GM12878 (cell line): ENCODE data around the gene CCDC12. TPM values are rescaled to one million over a fixed set of nuclear protein-coding genes. Genes with fewer than 3 reads are reported as not detected.
A peak's percentile ranks its signal among the peaks of the same experiment; 100 is the strongest.

Experiments
- ATAC-seq: fragments of 200-7000 bp; cut with Tn5 transposase; 3 replicates; pipeline ENCODE4 v1.9.1; 2020; ENCODE audit warnings: mild to moderate bottlenecking, moderate library complexity
- BruUV-seq: library from RNA; stranded (reverse); fragments of 400-500 nt; replicated peaks from 2 replicates; lab custom pipeline; 2021; lab: Mats Ljungman, UMichigan
- CTCF ChIA-PET: fragments of 300-600 bp; sonication (Branson Sonifier 250); formaldehyde crosslinking; extraction: SDS; loops from one replicate; lab custom pipeline; 2021; ENCODE audit warnings: inconsistent platforms; lab: Yijun Ruan, JAX
- POLR2A ChIA-PET: fragments of 350-600 bp; formaldehyde crosslinking; extraction: SDS; loops from one replicate; lab custom pipeline; 2021; ENCODE audit warnings: inconsistent platforms; lab: Charles Lee
- RAD21 ChIA-PET: fragments of 300-600 bp; sonication (Branson Sonifier 250); formaldehyde crosslinking; loops from one replicate; lab custom pipeline; 2023; ENCODE audit warnings: antibody characterized with exemption; ENCODE audit not compliant: unreplicated experiment; lab: Charles Lee
- SMC1A ChIA-PET: fragments of 300-600 bp; sonication (Branson Sonifier 250); formaldehyde crosslinking; loops from one replicate; lab custom pipeline; 2023; ENCODE audit not compliant: unreplicated experiment, uncharacterized antibody; lab: Charles Lee
- DNase-seq: peaks from one replicate; pipeline ENCODE4 v3.0.0-alpha.2; 2011; ENCODE audit warnings: low read depth, low spot score
- FAIRE-seq: peaks from 3 replicates; lab custom pipeline; 2011; peaks lifted over from hg19 to GRCh38; lab: Jason Lieb, UNC
- H2AFZ ChIP-seq: 2 replicates; pipeline ENCODE4 v1.6.0; 2011; ENCODE audit warnings: low read depth, low read length, control low read depth; ENCODE audit not compliant: control insufficient read depth
- H3K27ac ChIP-seq: 2 replicates; pipeline ENCODE4 v1.5.1; 2011; ENCODE audit warnings: control low read depth; ENCODE audit not compliant: control insufficient read depth, insufficient read depth
- H3K27me3 ChIP-seq, 2 experiments: replicated peaks in 1 of 2; 2 replicates each; pipeline versions ENCODE4 v1.6.0 to v1.6.1; 2011; ENCODE audit warnings: low read length in 1 of 2; ENCODE audit not compliant: control insufficient read depth in 2 of 2, insufficient read depth in 2 of 2
- H3K36me3 ChIP-seq, 2 experiments: 2 replicates each; pipeline ENCODE4 v1.5.1; 2011; ENCODE audit warnings: low read length in 1 of 2; ENCODE audit not compliant: control insufficient read depth in 2 of 2, insufficient read depth in 2 of 2
- H3K4me1 ChIP-seq: 2 replicates; pipeline ENCODE4 v1.6.1; 2011; ENCODE audit warnings: mild to moderate bottlenecking, low read length, moderate library complexity, mixed read lengths; ENCODE audit not compliant: control insufficient read depth, insufficient read depth
- H3K4me2 ChIP-seq: 2 replicates; pipeline ENCODE4 v1.6.0; 2011; ENCODE audit warnings: control low read depth; ENCODE audit not compliant: control insufficient read depth, insufficient read depth
- H3K4me3 ChIP-seq: fragments of 200-600 bp; sonication (generic); 2 replicates; pipeline ENCODE4 v1.5.1; 2016
- H3K79me2 ChIP-seq: 2 replicates; pipeline ENCODE4 v1.6.0; 2011; ENCODE audit warnings: low read length; ENCODE audit not compliant: control insufficient read depth, insufficient read depth
- H3K9ac ChIP-seq: 2 replicates; pipeline ENCODE4 v1.8.0; 2011; ENCODE audit warnings: low read length, control low read depth, mixed read lengths; ENCODE audit not compliant: control insufficient read depth, insufficient read depth
- H3K9me3 ChIP-seq: replicated peaks from 3 replicates; pipeline ENCODE4 v1.5.1; 2011; ENCODE audit warnings: mild to moderate bottlenecking, low read length; ENCODE audit not compliant: control insufficient read depth, insufficient read depth
- H4K20me1 ChIP-seq: 2 replicates; pipeline ENCODE4 v1.6.0; 2011; ENCODE audit not compliant: control insufficient read depth, insufficient read depth
- ATF2 ChIP-seq: IDR thresholded peaks from 2 replicates; pipeline ENCODE4 v1.6.1; 2012; ENCODE audit warnings: low read length, inconsistent platforms
- LARP7 ChIP-seq: fragments of 450-650 bp; IDR thresholded peaks from 2 replicates; pipeline ENCODE4 v1.6.1; 2017; ENCODE audit warnings: mild to moderate bottlenecking
- NR2C2 ChIP-seq: IDR thresholded peaks from 2 replicates; pipeline ENCODE4 v1.6.1; 2011; ENCODE audit warnings: borderline replicate concordance, low read depth; ENCODE audit not compliant: control insufficient read depth, insufficient read length
- PBX3 ChIP-seq: IDR thresholded peaks from 2 replicates; pipeline ENCODE4 v1.6.1; 2011; ENCODE audit warnings: mild to moderate bottlenecking, low read depth, low read length, moderate library complexity; ENCODE audit not compliant: insufficient replicate concordance
- POLR2A ChIP-seq: IDR thresholded peaks from 2 replicates; pipeline ENCODE4 v1.6.1; 2011; ENCODE audit warnings: low read depth, mild to moderate bottlenecking, low read length
- WGBS: methylation state at CpG from one replicate; pipeline ENCODE4 v1.1.6; 2016; ENCODE audit warnings: low lambda C conversion rate; ENCODE audit not compliant: insufficient replicate concordance, insufficient coverage; ENCODE audit errors: missing lambda C conversion rate; 5-methylcytosine and 5-hydroxymethylcytosine counted together
- in situ Hi-C: fragments of 300-500 bp; cut with MboI; formaldehyde crosslinking; loops from 9 replicates; pipeline ENCODE4 v1.14.3; 2018; ENCODE audit warnings: mixed read lengths
- intact Hi-C: fragments of 100-400 bp; cut with micrococcal nuclease; formaldehyde crosslinking; loops from one replicate; pipeline ENCODE4 v1.14.2; 2022; ENCODE audit not compliant: unreplicated experiment
- polyA plus RNA-seq, 11 experiments: library from polyadenylated mRNA; depleted of rRNA in 4 of 11; unstranded in 6 of 11; stranded (reverse) in 5 of 11; fragments of >200 nt; fragmentation: Nextera tagmentation in 4 of 11; fragmentation: Illumina TruSeq in 1 of 11; extraction: Ambion mirVana in 4 of 11; extraction: Trizol in 1 of 11; gene quantifications; 1 replicate in 1 of 11; 2 replicates in 10 of 11; pipeline versions ENCODE4 v1.2.1 to v1.2.3, GENCODE V29; 2011 to 2016; ENCODE audit warnings: inconsistent platforms in 2 of 11, missing spikeins in 2 of 11, low read depth in 1 of 11
- total RNA-seq, 4 experiments: library from RNA; depleted of rRNA in 3 of 4; stranded (reverse); fragments of >200 nt in 3 of 4; fragmentation: Illumina TruSeq in 1 of 4; extraction: Trizol in 1 of 4; gene quantifications; 2 replicates each; pipeline versions ENCODE4 v1.2.1 to v1.2.3, GENCODE V29; 2013 to 2021

The CCDC12 gene
- total and polyA plus RNA-seq, 10 of the 15 experiments (the other 5 are each of a cell fraction or from before 2014, with no cell fraction given), result 9.2 to 91.4 (median 61.3) TPM

- FAIRE-seq (no peak), DNase-seq (no peak), ATAC-seq (peak; percentile 15)
- no peaks in the 10 kb centered on the region for H3K27me3 ChIP-seq
- H2AFZ ChIP-seq, result no peak overlapping the region
- H3K36me3 ChIP-seq, result peaks cover 21 to 34% of the 10 kb centered on the region in 2 experiments
- TF ChIP-seq NR2C2 (no peak), LARP7 (0 out of 2 replicates have a peak, but pooled peaks have one; percentile 36)
- WGBS, result 33% methylated on average over 7 of the region's 7 CpGs
- in situ Hi-C loops (no loop called here), intact Hi-C loops (no loop called here)
- H4K20me1 ChIP-seq, result peaks cover 6% of the 10 kb centered on the region; the same call in 1 of the 2 replicates
- CTCF ChIA-PET, result interaction anchor here (0.5 to 4.5 kb wide), 7 partner anchors 9 to 51 kb away, joined by 3 to 27 read pairs (median 3); no protein-coding TSS in a partner anchor
- no peak overlapping the region for H3K9ac ChIP-seq
- BruUV-seq, result no TSS peak
- H3K9me3 ChIP-seq, result no peaks in the 10 kb centered on the region; the same call in 2 of the 3 replicates
- SMC1A ChIA-PET, result interaction anchor here (0.6 to 17.2 kb wide), 6 partner anchors 10 to 281 kb away, joined by 3 to 298 read pairs (median 4); no protein-coding TSS in a partner anchor
- H3K4me2 ChIP-seq, result no peak overlapping the region
- RAD21 ChIA-PET, result interaction anchor here (1.0 to 3.2 kb wide), 5 partner anchors 9 to 27 kb away, joined by 4 to 21 read pairs (median 6); no protein-coding TSS in a partner anchor
- H3K4me3 ChIP-seq, result no peak overlapping the region
- peaks cover 95% of the 10 kb centered on the region for H3K79me2 ChIP-seq
- H3K27ac ChIP-seq, result peak overlapping the region; percentile 73
- peaks cover 33% of the 10 kb centered on the region for H3K4me1 ChIP-seq
- POLR2A ChIA-PET, result interaction anchor here (0.7 to 10.1 kb wide), 6 partner anchors 9 to 27 kb away, joined by 3 to 163 read pairs (median 4); no protein-coding TSS in a partner anchor
These were observed 29.5 kb downstream of the CCDC12 start for GRCh38 chr3:46946856-46947545.

- POLR2A ChIA-PET, result interaction anchor here (0.7 to 10.1 kb wide), 5 partner anchors 10 to 28 kb away, joined by 3 to 163 read pairs (median 4); no protein-coding TSS in a partner anchor
These were observed 30.1 kb downstream of the CCDC12 start for GRCh38 chr3:46946416-46946815.

More at GRCh38 chr3:46946416-46946815, 30.1 kb downstream of the CCDC12 start:
- DNase-seq (no peak), FAIRE-seq (no peak), ATAC-seq (no peak)
- 73% methylated on average over 5 of the region's 6 CpGs for WGBS
- Histone ChIP-seq H3K36me3 (peaks cover 21 to 38% of the 10 kb centered on the region in 2 experiments), H2AFZ (no peak overlapping the region), H3K4me1 (peaks cover 32% of the 10 kb centered on the region), H3K4me2 (no peak overlapping the region), H3K27me3 (no peaks in the 10 kb centered on the region), H3K9me3 (no peaks in the 10 kb centered on the region; the same call in 2 of the 3 replicates), H3K4me3 (no peak overlapping the region), H4K20me1 (peaks cover 6% of the 10 kb centered on the region; the same call in 1 of the 2 replicates), H3K27ac (no peak overlapping the region; the same call in 1 of the 2 replicates), H3K9ac (no peak overlapping the region), H3K79me2 (peaks cover 95% of the 10 kb centered on the region)
- SMC1A ChIA-PET, result interaction anchor here (1.6 to 17.2 kb wide), 2 partner anchors 12 to 14 kb away, joined by 4 to 298 read pairs; no protein-coding TSS in a partner anchor
- no peak for TF ChIP-seq ATF2
- no peak; the same call in none of the 2 replicates for TF ChIP-seq POLR2A
- no peak for TF ChIP-seq PBX3
- CTCF ChIA-PET, result interaction anchor here (0.7 to 4.5 kb wide), 4 partner anchors 10 to 52 kb away, joined by 3 to 27 read pairs (median 6); no protein-coding TSS in a partner anchor
- RAD21 ChIA-PET, result interaction anchor here (1.8 to 3.2 kb wide), 3 partner anchors 19 to 28 kb away, joined by 4 to 21 read pairs (median 11); no protein-coding TSS in a partner anchor
- intact Hi-C loops (no loop called here), in situ Hi-C loops (no loop called here)
- no TSS peak for BruUV-seq
